ENCODE data around the gene MYL10.

DNA sequence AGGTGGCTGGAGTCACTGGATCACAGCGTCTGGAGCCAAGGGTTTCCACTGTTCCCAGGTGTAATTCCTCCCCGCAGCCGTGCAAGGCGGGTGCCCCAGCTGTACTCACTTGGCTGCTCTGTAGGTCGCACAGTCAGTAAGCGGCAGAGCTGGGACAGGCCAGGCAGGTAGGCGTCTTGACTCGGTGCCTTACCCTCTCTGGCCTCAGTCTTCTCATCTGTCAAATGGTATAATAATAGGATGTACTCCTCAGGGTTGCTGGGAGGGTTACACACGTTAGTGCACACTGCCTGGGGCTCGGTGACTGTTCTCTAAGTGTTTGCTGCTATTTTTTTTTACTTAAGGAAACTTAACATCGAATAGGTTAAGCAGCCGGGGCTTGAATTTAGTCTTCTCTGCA lies 27.0 kb downstream of the MYL10 start:
- no peak for TF ChIP-seq CTCF (conservative IDR thresholded peaks at IDR 0.05)
- no peak for TF ChIP-seq EZH2 (IDR thresholded peaks at IDR 0.05; ENCODE audit: low read depth)
